Mesothelial cell of epicardium (in vitro differentiated cells): Measurements from ENCODE around the gene MED17. TPM values are rescaled to one million over a fixed set of nuclear protein-coding genes. Genes with fewer than 3 reads are reported as not detected.
"Not testable (repeated sequence)": the region's sequence is repeated elsewhere in the genome, so short reads cannot be mapped to it uniquely, and the experiment has no call there.

ENCODE experiments used
- DNase-seq, 2 experiments: peaks; one replicate each; pipeline ENCODE4 v3.0.0; 2021; ENCODE audit warnings: low spot score in 2 of 2; ENCODE audit not compliant: unreplicated experiment in 2 of 2
- H3K27ac Mint-ChIP-seq: 2 replicates; pipeline ENCODE4 v1.8.0; 2021; ENCODE audit warnings: mixed read lengths
- H3K27me3 Mint-ChIP-seq: 2 replicates; pipeline ENCODE4 v1.8.0; 2021; ENCODE audit warnings: low read depth, mixed read lengths
- H3K36me3 Mint-ChIP-seq: 2 replicates; pipeline ENCODE4 v1.8.0; 2021; ENCODE audit warnings: mixed read lengths
- H3K4me1 Mint-ChIP-seq: 2 replicates; pipeline ENCODE4 v1.8.0; 2021; ENCODE audit warnings: mixed read lengths
- H3K4me3 Mint-ChIP-seq: 2 replicates; pipeline ENCODE4 v1.8.0; 2021; ENCODE audit warnings: mild to moderate bottlenecking, moderate library complexity, mixed read lengths
- H3K9me3 Mint-ChIP-seq: 2 replicates; pipeline ENCODE4 v1.8.0; 2021; ENCODE audit warnings: mixed read lengths
- CTCF ChIP-seq: fragments of 200-600 bp; sonication (generic); IDR thresholded peaks from one replicate; pipeline ENCODE4 v1.5.0; 2021; ENCODE audit warnings: antibody characterized with exemption; ENCODE audit not compliant: unreplicated experiment
- total RNA-seq: library from RNA; stranded (reverse); gene quantifications from 3 replicates; pipeline ENCODE4 v1.2.1, GENCODE V29; 2021

Gene MED17
- total RNA-seq, 1 donor from 2014 or later: 55.5 TPM

- H3K9me3 Mint-ChIP-seq: no peaks in the 10 kb centered on the region
- TF ChIP-seq CTCF: no peak
- peak overlapping the region; percentile 99 for H3K27ac Mint-ChIP-seq
- H3K27me3 Mint-ChIP-seq: no peaks in the 10 kb centered on the region
- peaks cover 11% of the 10 kb centered on the region for H3K36me3 Mint-ChIP-seq
- peaks cover 48% of the 10 kb centered on the region for H3K4me1 Mint-ChIP-seq
- H3K4me3 Mint-ChIP-seq: peak overlapping the region; percentile 100
- no peak for DNase-seq
Measured at GRCh38 chr11:93741882-93742226, 42.2 kb upstream of the MED17 start.

DNA sequence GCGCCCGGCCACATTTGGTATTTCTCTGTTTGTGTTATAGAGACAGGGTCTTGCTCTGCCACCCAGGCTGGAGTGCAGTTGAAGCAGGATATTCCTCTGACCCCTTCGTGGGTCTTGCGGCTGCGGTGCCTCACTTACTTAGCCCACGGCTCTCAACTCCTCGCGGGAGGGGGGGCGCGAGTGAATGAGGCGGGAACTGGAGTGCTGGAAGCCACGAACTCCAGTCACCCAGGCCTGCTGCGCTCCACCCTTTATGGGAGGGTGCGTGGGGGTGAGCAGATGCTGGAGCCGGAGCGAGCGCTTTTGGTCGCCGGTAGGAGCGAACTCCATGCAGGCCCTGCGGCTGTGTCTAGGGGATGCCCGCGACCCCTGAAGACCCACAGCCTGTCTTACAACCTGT, 40.8 kb upstream of the MED17 start:
- H3K4me1 Mint-ChIP-seq: peaks cover 34% of the 10 kb centered on the region
- H3K36me3 Mint-ChIP-seq: peaks cover 8% of the 10 kb centered on the region
- no peak for DNase-seq
- no peak for TF ChIP-seq CTCF
- no peaks in the 10 kb centered on the region for H3K27me3 Mint-ChIP-seq
- H3K4me3 Mint-ChIP-seq: peak overlapping the region; percentile 100
- H3K27ac Mint-ChIP-seq: no peak overlapping the region
- no peaks in the 10 kb centered on the region for H3K9me3 Mint-ChIP-seq

DNA sequence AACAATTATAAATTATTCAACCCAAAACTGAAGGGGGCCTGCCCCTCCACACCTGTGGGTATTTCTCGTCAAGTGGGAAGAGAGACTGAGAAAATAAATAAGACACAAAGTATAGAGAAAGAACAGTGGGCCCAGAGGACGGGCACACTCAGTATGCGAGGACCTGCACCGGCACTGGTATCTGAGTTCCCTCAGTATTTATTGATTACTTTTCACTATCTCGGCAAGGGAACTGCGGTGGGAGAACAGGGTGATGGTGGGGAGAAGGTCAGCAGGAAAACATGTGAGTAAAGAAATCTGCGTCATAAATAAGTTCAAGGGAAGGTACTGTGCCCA, 39.4 kb upstream of the MED17 start:
- Mint-ChIP-seq H3K4me3 (peak overlapping the region; percentile 0), H3K27ac (peak overlapping the region; percentile 6), H3K36me3 (peaks cover 3% of the 10 kb centered on the region), H3K4me1 (peaks cover 20% of the 10 kb centered on the region), H3K27me3 (no peaks in the 10 kb centered on the region), H3K9me3 (no peaks in the 10 kb centered on the region)
- no peak for DNase-seq
- TF ChIP-seq CTCF: no peak

- not testable (repeated sequence) for H3K27me3 Mint-ChIP-seq, DNase-seq, H3K9me3 Mint-ChIP-seq, H3K36me3 Mint-ChIP-seq
- peaks cover 15% of the 10 kb centered on the region for H3K4me1 Mint-ChIP-seq
- H3K27ac Mint-ChIP-seq: peak overlapping the region; percentile 44
- H3K4me3 Mint-ChIP-seq: peak overlapping the region; percentile 0
Measured at GRCh38 chr11:93745005-93745755, 38.9 kb upstream of the MED17 start.

DNA sequence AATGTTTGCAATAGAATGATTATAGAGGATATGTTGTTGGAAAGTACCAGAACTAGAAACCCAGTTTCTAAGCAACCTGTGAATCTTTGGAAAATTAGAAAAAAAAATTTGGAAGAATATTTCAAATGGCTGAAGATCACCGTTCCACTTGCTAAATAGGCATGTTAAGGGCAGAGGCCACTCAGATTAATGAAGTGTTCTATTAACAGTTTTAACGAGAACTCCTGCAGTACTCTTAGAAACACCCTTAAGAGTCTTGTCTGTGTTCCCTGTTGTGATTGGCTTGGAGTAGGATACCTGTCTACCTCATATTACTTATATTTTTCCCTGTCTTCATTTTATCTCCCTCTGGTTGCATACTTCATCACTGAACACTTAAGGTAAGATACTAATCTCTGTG, 38.0 kb upstream of the MED17 start:
- Mint-ChIP-seq H3K4me1 (peaks cover 12% of the 10 kb centered on the region), H3K27ac (no peak overlapping the region), H3K36me3 (peaks cover 5% of the 10 kb centered on the region), H3K27me3 (no peaks in the 10 kb centered on the region), H3K4me3 (no peak overlapping the region), H3K9me3 (no peaks in the 10 kb centered on the region)
- no peak for DNase-seq
- TF ChIP-seq CTCF: no peak

GRCh38 chr11:93747122-93747521, 37.0 kb upstream of the MED17 start:
- Mint-ChIP-seq H3K9me3 (no peaks in the 10 kb centered on the region), H3K27me3 (no peaks in the 10 kb centered on the region), H3K4me3 (no peak overlapping the region), H3K4me1 (peaks cover 12% of the 10 kb centered on the region), H3K36me3 (peaks cover 5% of the 10 kb centered on the region), H3K27ac (no peak overlapping the region)
- TF ChIP-seq CTCF: no peak
- DNase-seq: no peak
